ENCODE data around the gene RUBCN. TPM values are rescaled to one million over a fixed set of nuclear protein-coding genes. Genes with fewer than 3 reads are reported as not detected.
"Not testable (repeated sequence)": the region's sequence is repeated elsewhere in the genome, so short reads cannot be mapped to it uniquely, and the experiment has no call there.

RUBCN gene
- total RNA-seq, 8 experiments from 2014 or later: 5.3 to 21.6 (median 15.3) TPM

DNA sequence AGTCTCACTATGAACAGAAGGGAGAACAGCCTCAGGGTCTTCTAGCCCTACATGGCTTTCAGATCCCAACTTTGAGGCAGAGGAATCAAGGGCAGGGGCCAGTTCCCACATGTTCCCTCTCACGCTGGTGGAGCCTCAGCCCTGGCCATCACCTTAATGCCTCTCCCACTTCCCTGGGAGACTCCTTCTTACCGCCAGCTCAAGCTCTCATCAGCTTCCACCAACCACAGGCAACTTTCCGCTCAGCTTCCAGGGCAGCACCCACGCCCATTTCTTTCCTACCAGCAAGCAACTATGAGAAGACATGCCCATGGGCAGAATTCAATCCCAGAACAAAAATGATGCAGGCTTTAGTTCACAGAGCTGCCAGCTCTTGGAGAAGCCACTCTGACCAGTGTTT is 63.5 kb downstream of the RUBCN start:
- Histone ChIP-seq H3K4me3 (no peak overlapping the region), H3K4me1 (replicated peaks in 1 of 2) (no peaks in the 10 kb centered on the region), H3K27ac (no peak overlapping the region)
- in situ Hi-C loops (cut with MboI; ENCODE audit: low pct_unique_long_range_greater_than_20kb in 2 of 9, low sequenced_read_pairs in 9 of 9, unreplicated experiment in 9 of 9): no loop called here
- WGBS, 10 experiments: 65 to 100% (median 100%) methylated on average over 1 to 4 of the region's 4 CpGs; no CpG with 5 or more reads in 3 of the 10 experiments
- ATAC-seq (replicated peaks in 6 of 8): peak in 2 of 8 experiments; percentile 56 to 70

DNA sequence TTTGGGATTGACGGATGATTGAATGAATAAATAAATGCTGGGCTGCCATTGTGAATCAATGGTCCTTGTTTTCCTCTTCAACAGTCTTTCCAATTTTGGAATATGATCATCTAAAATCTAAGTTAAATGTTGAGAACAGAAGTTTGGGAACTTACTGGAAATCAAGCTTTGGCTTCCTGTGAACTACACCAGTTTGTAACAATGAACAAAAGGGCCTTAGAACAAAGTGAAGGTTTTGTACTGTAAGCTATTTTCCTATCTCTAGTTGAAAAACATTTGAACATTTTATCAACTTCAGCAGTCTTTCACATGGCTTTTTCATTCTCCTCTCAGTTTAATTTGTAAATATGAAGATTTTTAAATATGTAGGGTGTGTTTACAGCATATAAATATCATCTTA is 66.3 kb downstream of the RUBCN start:
- in situ Hi-C loops (cut with MboI; ENCODE audit: low pct_unique_long_range_greater_than_20kb in 2 of 9, low sequenced_read_pairs in 9 of 9, unreplicated experiment in 9 of 9): no loop called here
- H3K4me3 ChIP-seq: no peak overlapping the region
- no peak overlapping the region for H3K27ac ChIP-seq
- ATAC-seq (replicated peaks in 6 of 8): no peak
- WGBS, 10 experiments: 86 to 100% (median 100%) methylated on average over 1 of the region's 1 CpG; no CpG with 5 or more reads in 4 of the 10 experiments
- no peaks in the 10 kb centered on the region for H3K4me1 ChIP-seq (replicated peaks in 1 of 2)

DNA sequence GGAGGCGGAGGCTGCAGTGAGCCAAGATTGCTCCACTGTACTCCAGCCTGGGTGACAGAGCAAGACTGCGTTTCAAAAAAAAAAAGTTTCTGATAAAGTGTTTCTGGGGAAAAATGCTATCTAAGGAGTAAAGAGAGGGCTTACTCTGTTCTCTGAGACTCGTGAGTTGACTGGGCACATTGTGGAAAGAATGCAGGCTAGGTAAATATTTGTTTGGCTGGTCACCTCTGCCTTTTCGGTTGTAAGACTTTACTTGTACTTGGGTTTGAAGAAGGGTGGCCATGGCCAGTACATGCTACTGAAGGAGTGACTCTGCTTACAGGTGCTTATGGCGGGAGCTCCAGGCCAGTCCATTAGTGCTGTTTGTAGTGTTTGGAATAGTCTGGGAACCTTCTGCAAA is 68.7 kb downstream of the RUBCN start:
- H3K4me1 ChIP-seq (replicated peaks in 1 of 2): no peaks in the 10 kb centered on the region
- no peak overlapping the region for H3K27ac ChIP-seq
- 71 to 100% (median 90%) methylated on average over 1 to 4 of the region's 5 CpGs for WGBS, 10 experiments
- in situ Hi-C loops (cut with MboI; ENCODE audit: low pct_unique_long_range_greater_than_20kb in 2 of 9, low sequenced_read_pairs in 9 of 9, unreplicated experiment in 9 of 9): no loop called here
- no peak overlapping the region for H3K4me3 ChIP-seq
- ATAC-seq (replicated peaks in 6 of 8): no peak

DNA sequence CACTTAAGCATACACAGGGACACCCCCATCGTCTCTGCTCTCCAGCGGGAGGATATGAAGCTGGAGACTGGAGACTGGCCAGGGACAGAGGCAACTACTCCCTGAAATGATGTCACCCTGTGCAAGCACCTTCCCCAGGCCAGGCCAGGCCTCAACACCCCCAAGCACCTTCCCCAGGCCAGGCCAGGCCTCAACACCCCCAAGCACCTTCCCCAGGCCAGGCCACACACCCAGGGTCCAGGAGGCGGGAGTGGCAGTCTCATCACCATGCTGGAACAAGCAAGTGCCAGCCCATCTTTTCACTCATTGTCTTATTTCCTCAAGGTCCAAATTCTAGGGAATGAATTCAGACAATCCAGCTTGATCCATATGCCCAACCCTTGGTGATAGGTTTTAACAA is 69.4 kb downstream of the RUBCN start:
- H3K4me1 ChIP-seq (replicated peaks in 1 of 2); H3K4me3 ChIP-seq; H3K27ac ChIP-seq; in situ Hi-C loops (cut with MboI; ENCODE audit: low pct_unique_long_range_greater_than_20kb in 2 of 9, low sequenced_read_pairs in 9 of 9, unreplicated experiment in 9 of 9): not testable (repeated sequence)
- 60% methylated on average over 1 of the region's 3 CpGs; no CpG with 5 or more reads in 9 of the 10 experiments for WGBS, 10 experiments
- peak in 2 of 8 experiments; percentile 4 to 17 for ATAC-seq (replicated peaks in 6 of 8)

DNA sequence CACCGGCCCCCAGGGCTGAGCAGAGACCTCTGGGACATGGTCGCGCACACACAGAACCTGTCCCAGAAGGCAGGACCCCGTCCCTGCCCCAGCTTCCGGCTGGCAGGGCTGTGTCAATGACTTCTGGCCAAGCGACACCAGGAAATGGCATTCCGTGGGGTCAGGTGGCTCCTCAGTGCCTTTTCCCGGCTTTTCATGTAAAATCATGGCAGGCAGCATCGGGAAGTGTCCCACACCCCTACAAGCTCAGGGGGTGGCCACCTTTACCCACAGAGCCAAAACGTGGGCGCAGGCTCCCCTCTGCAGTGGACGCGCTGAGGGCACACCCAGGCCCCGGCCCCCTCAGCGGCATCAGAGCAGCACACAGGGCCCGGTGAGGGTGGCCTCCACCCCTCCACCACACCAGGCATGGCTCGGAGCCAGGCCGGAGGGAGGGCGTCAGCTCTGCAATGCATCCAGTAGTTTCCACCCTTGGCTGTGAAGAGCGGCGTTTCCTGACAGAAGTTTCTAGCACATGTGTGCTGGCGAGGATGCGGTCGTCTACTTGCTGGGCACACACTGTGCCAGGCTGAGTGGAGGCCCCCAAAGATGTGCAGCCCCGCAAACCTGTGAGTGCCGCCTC is 70.4 kb downstream of the RUBCN start:
- H3K4me1 ChIP-seq (replicated peaks in 1 of 2); in situ Hi-C loops (cut with MboI; ENCODE audit: low pct_unique_long_range_greater_than_20kb in 2 of 9, low sequenced_read_pairs in 9 of 9, unreplicated experiment in 9 of 9); H3K4me3 ChIP-seq; H3K27ac ChIP-seq: not testable (repeated sequence)
- WGBS, 10 experiments: no CpG with 5 or more reads among the region's 26 CpGs
- peak in 3 of 8 experiments; percentile 60 to 79 (median 63) for ATAC-seq (replicated peaks in 6 of 8)

DNA sequence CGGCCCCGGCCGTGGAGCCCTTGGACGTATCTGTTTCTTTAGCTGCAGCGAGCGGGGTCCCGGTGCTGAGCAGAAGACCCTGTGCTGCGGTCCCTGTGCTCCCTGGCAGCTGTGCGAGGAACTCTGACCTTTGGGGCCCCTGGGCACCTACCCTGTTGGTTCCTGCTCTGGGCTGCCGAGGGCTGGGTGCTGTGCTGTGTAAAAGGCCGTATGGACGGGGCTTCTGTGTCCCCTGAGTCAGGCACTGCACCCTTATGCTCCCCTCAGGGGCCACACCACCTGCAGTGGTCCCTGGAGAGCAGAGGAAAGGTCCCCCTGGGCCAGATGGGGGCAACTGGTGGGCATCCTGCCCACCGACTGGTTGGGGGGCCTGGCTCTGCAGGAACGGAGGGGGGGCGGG is 71.2 kb downstream of the RUBCN start:
- no CpG with 5 or more reads among the region's 15 CpGs for WGBS, 10 experiments

DNA sequence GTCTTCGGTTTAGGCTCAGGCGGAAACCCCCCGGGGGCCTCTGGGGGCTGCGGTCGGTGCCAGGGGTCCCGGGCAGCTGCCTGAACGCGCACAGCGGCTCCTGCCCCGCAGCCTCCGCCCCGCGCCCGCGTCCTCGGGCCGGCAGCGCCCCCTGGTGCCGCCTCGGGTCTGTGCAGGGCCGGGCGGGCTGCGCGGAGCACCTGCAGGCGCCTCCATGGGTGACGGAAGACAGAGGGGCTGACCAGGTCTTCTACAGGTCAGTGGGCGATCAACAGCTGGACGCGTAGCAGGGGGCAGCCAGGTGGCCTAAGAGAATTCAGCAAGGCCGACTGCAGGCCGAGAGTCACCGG is 71.6 kb downstream of the RUBCN start:
- in situ Hi-C loops (cut with MboI; ENCODE audit: low pct_unique_long_range_greater_than_20kb in 2 of 9, low sequenced_read_pairs in 9 of 9, unreplicated experiment in 9 of 9); H3K4me1 ChIP-seq (replicated peaks in 1 of 2); H3K27ac ChIP-seq: not testable (repeated sequence)
- peak; percentile 77 to 97 (median 96) for ATAC-seq (replicated peaks in 6 of 8)
- H3K4me3 ChIP-seq: peak overlapping the region; percentile 15 to 36 (median 31)
- WGBS, 10 experiments: no CpG with 5 or more reads among the region's 32 CpGs

More for the DNA sequence above, 71.2 kb downstream of the RUBCN start:
- peak in 1 of 8 experiments; percentile 4 for ATAC-seq (replicated peaks in 6 of 8)
- H3K27ac ChIP-seq; in situ Hi-C loops (cut with MboI; ENCODE audit: low pct_unique_long_range_greater_than_20kb in 2 of 9, low sequenced_read_pairs in 9 of 9, unreplicated experiment in 9 of 9); H3K4me3 ChIP-seq; H3K4me1 ChIP-seq (replicated peaks in 1 of 2): not testable (repeated sequence)

DNA sequence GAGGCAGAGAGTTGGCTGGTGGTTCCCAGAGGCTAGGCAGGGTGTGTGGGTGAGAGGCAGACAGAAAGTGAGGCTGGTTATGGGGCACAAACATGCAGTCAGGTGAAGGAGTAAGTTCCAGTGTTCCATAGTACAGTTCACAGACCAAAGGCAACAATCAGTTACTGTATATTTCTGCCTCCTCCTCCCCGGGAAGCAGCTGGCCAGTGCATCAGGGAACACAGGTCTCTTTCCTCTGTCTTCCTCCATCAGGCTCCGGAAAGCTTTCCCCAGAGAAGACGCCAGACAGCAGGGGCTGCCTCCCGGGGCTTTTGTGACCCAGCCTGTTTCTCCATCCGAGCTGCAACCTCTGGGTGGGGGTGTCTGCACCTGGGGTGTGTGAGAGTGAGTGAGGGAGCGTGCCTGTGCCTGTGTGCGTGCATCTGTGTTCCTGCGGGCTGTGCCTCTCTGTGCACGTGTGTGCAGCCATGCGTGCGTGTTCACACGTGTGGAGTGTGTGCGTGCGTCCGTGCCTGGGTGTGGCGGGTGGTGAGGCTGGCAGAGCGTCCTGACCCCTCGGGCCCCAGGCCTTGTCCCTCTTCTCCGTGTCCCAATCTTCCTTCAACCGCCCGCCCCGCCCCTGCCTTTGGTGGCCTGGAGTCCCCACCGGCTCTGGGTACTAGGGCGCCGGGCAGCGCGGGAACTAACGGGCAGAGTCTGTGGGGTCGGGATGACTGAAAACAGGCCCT is 72.1 kb downstream of the RUBCN start:
- in situ Hi-C loops (cut with MboI; ENCODE audit: low pct_unique_long_range_greater_than_20kb in 2 of 9, low sequenced_read_pairs in 9 of 9, unreplicated experiment in 9 of 9); H3K4me1 ChIP-seq (replicated peaks in 1 of 2); H3K27ac ChIP-seq: not testable (repeated sequence)
- WGBS, 10 experiments: no CpG with 5 or more reads among the region's 29 CpGs
- H3K4me3 ChIP-seq: peak overlapping the region; percentile 15 to 36 (median 31)
- peak; percentile 18 to 79 (median 74) for ATAC-seq (replicated peaks in 6 of 8)

DNA sequence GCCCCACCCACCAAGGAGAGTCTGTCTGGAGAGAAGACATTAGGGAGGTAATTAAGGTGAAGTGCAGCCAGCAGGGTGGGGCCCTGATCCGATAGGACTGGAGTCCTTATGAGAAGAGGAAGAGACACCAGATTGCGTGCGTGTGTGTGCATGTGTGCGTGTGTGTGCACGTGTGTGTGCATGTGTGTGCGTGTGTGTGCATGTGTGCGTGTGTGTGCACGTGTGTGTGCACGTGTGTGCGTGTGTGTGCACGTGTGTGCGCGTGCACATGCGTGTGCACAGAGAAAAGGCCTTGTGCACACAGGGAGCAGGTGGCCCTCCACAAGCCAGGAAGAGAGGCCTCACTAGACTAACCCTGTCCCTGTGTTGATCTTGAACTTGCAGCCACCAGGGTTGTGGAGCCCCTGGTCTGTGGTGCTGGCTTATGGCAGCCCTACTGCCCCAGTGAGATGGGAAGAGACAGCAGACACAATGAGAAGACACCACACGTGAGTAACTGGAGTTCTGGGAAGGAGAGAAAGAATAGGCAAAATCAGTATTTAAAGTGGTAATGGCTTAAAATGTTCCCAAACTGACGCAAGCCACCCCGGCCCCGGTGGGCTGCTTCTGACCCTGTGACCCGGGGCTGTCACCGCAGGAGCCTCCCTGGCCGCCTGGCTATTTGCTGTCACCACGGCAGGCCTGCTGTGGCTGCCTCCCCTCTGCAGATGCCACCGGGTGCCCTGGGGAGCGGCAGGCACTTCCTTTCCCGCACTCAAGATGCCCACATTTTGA is 73.2 kb downstream of the RUBCN start:
- H3K27ac ChIP-seq; ATAC-seq (replicated peaks in 6 of 8); H3K4me1 ChIP-seq (replicated peaks in 1 of 2); in situ Hi-C loops (cut with MboI; ENCODE audit: low pct_unique_long_range_greater_than_20kb in 2 of 9, low sequenced_read_pairs in 9 of 9, unreplicated experiment in 9 of 9); H3K4me3 ChIP-seq: not testable (repeated sequence)
- WGBS, 10 experiments: no CpG with 5 or more reads among the region's 25 CpGs

DNA sequence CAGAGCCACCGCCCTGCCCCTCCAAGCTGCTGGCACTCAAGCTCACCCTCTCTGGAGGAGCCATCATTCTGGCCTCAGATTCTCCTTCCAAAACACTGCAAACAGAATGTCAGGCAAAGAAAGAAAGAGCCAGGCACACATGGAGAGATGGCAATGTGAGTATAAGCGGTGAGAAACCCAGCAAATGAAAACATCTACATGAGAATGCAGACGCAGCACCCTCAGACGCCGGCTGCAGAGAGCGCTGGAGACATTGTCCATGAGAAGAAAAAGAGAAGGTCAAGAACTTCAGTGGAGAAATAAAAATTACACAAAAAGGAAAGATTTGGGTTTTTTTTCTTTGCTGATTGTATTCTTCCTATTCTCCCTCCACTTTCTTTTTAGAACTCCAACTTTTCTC is 74.4 kb downstream of the RUBCN start:
- H3K4me1 ChIP-seq (replicated peaks in 1 of 2); H3K27ac ChIP-seq; H3K4me3 ChIP-seq; in situ Hi-C loops (cut with MboI; ENCODE audit: low pct_unique_long_range_greater_than_20kb in 2 of 9, low sequenced_read_pairs in 9 of 9, unreplicated experiment in 9 of 9); ATAC-seq (replicated peaks in 6 of 8): not testable (repeated sequence)
- WGBS, 10 experiments: 10 to 100% (median 66%) methylated on average over 1 to 5 of the region's 6 CpGs; no CpG with 5 or more reads in 2 of the 10 experiments

DNA sequence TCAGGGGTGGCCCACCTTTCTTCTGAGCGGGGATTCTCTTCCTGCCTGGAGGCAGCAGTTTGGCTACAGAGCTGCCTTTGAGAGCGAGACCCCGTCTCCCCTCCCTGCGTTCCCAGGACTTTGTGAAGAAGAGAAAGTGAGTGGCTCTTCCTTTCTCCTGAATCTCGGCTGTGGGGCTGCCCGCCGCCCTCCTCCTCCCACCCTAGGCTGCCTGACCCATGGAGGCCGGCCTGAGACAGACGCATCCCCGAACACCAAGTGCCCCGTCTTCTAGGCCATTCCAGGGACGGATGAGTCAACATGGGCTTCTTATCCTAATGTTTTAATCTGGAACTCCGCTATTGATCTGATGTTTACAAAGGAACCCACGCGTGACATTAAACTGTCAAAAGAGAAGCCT is 74.8 kb downstream of the RUBCN start:
- WGBS, 10 experiments: no CpG with 5 or more reads among the region's 15 CpGs

DNA sequence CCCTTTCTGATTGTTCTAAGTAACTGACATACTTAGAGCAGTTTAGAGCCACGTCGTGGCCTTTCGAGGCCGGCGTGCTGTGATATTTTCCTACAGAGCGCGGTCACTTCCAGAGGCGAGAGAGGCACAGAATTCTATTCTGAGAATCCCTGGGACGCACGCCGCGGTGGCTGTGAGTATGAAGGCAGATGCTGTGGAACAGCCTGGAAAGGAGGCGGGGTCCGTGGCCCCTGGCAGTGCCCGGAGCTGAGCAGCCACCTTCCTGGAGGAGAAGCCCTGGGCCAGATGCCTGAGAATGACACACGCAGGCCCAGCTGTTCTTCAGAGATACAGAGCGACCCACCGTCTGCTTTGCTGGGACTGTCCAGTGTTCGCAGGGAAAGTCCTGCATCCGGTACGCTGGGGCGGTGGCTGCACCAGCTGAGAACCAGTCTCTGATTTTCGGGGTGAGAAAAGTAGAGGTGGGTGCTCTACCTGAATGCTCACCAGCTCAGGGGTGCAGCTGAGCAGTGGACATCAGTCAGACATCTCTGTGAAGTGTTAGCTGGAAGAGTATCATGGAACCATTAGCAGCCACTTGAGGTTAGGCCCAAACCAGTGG is 75.4 kb downstream of the RUBCN start:
- H3K27ac ChIP-seq; in situ Hi-C loops (cut with MboI; ENCODE audit: low pct_unique_long_range_greater_than_20kb in 2 of 9, low sequenced_read_pairs in 9 of 9, unreplicated experiment in 9 of 9); H3K4me1 ChIP-seq (replicated peaks in 1 of 2); ATAC-seq (replicated peaks in 6 of 8); H3K4me3 ChIP-seq: not testable (repeated sequence)
- WGBS, 10 experiments: 100% methylated on average over 2 of the region's 23 CpGs; no CpG with 5 or more reads in 9 of the 10 experiments

More for the DNA sequence above, 74.8 kb downstream of the RUBCN start:
- H3K27ac ChIP-seq; H3K4me3 ChIP-seq; ATAC-seq (replicated peaks in 6 of 8); in situ Hi-C loops (cut with MboI; ENCODE audit: low pct_unique_long_range_greater_than_20kb in 2 of 9, low sequenced_read_pairs in 9 of 9, unreplicated experiment in 9 of 9); H3K4me1 ChIP-seq (replicated peaks in 1 of 2): not testable (repeated sequence)

DNA sequence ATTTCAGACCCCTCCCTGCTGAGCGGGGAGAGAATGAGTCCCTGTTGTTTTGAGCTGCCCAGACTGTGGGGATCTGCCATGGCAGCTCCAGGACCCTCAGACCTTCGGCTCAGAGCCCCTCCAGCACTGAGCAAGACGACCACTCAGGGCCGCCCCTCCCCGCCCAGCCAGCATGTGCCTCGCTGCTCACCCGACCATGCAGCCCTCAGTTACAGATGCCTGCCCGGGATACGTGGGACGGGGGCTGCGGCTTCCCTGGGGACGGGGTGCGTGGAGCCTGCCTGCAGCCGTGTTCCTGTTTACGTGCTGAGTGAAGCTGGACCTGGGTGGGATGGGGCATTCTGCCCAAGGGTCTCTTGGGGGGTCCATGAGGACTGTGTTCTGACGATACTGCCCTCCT is 77.0 kb downstream of the RUBCN start:
- in situ Hi-C loops (cut with MboI; ENCODE audit: low pct_unique_long_range_greater_than_20kb in 2 of 9, low sequenced_read_pairs in 9 of 9, unreplicated experiment in 9 of 9); H3K4me3 ChIP-seq; H3K4me1 ChIP-seq (replicated peaks in 1 of 2); ATAC-seq (replicated peaks in 6 of 8); H3K27ac ChIP-seq: not testable (repeated sequence)
- WGBS, 10 experiments: no CpG with 5 or more reads among the region's 16 CpGs

Data from motor neuron (in vitro differentiated cells).